ENCODE results near the gene ZNF124.
A peak's percentile ranks its signal among the peaks of the same experiment; 100 is the strongest.

ZNF124 gene

GRCh38 chr1:247115545-247115944, 56.3 kb downstream of the ZNF124 start:
- peak in 1 of 42 donors; percentile 31 for DNase-seq
- intact Hi-C loops (cut with DNase I), result no loop called here

- intact Hi-C loops (cut with DNase I), result no loop called here
- DNase-seq, result peak in 1 of 42 donors; percentile 37
Measured at GRCh38 chr1:247115141-247115510, 56.7 kb downstream of the ZNF124 start.

DNA sequence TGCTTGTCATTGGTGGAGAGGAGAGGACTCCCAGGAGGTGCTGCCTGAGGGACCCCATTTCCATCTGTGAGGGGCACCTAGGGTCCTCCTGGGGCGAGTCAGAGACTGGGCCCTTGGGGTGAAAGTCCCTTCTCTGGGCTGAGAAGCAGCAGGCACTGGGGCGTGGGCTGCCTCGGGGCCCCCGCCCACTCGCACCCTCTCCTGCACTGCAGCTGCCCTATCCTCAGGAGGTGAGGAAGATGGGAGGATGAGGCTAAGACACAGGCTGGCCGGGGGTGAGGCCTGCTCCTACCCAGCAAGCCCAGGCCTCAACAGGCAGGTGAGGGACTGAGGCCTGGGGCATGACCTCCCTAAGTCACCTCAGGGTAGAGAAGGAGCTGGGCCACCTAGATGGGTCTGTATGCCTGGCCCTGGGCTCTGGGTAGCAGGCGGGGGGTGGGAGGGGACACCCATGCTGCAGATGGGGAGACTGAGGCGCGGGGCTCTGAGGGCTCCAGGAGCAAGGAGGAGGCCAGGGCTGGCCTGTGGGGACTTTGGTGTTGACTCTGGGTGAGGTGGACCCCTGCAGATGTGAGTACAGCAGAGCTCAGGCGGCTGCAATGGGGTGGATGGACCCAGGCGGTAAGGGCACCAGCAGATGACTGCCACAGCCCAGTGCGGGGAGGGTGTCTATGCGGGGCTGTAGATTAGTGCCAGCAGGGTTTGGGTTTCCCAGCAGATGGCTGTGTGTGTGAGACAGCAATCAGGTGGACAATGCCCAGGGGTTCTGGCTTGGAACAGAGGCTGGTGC, 57.3 kb downstream of the ZNF124 start:
- intact Hi-C loops (cut with DNase I), result no loop called here
- peak in 1 of 42 donors; percentile 31 for DNase-seq

- peak in 1 of 42 donors; percentile 37 for DNase-seq
- intact Hi-C loops (cut with DNase I), result no loop called here
Measured at GRCh38 chr1:247113733-247114271, 58.0 kb downstream of the ZNF124 start.

DNA sequence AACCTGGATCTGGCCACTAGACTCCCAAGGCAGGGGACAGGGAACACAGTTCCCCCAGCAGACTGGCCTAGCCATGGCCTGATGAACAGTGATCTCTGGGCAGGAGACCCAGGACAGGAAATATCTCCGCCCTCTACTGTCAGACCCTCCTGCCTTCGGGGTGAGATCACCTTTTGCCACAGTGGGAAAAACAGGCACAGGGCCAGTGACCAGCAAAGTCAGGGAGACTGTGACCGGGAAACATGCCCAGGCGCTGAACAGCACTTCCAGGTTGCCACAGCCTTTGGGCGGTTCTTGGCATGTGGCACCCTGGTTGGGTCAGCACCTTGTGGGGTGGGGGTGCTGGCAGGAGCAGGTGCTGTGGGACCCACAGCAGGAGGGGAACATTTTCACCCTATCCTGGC, 58.7 kb downstream of the ZNF124 start:
- intact Hi-C loops (cut with DNase I), result no loop called here
- peak in 1 of 42 donors; percentile 43 for DNase-seq

GRCh38 chr1:247112479-247112781, 59.4 kb downstream of the ZNF124 start:
- intact Hi-C loops (cut with DNase I), result no loop called here
- DNase-seq, result no peak

GRCh38 chr1:247111700-247112478, 59.9 kb downstream of the ZNF124 start:
- peak in 37 of 42 donors; percentile 27 to 82 (median 57) for DNase-seq
- intact Hi-C loops (cut with DNase I), result no loop called here

DNA sequence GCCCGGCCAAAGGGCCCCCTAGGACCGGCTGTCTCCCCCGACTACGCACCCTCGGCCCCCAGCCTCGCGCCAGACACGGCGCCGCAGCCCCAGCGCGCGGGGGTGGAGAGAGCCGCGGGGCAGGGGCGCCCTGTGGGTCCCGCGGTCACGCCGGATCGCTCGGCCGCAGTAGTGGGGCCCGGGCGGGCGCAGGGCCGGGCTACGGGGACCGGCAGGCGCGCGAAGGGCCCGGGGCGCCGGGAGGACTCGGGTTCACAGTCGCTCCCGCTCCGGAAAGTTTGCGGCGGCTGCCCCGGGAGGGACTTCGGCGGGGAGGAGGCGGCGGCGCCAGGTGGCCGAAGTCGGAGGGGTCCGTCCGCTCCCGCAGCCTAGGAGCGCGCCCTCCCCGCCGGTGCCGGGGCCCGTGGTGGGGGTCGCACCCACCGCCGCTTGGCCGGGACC, 60.5 kb downstream of the ZNF124 start:
- DNase-seq, result peak in 2 of 42 donors; percentile 7 to 34

DNA sequence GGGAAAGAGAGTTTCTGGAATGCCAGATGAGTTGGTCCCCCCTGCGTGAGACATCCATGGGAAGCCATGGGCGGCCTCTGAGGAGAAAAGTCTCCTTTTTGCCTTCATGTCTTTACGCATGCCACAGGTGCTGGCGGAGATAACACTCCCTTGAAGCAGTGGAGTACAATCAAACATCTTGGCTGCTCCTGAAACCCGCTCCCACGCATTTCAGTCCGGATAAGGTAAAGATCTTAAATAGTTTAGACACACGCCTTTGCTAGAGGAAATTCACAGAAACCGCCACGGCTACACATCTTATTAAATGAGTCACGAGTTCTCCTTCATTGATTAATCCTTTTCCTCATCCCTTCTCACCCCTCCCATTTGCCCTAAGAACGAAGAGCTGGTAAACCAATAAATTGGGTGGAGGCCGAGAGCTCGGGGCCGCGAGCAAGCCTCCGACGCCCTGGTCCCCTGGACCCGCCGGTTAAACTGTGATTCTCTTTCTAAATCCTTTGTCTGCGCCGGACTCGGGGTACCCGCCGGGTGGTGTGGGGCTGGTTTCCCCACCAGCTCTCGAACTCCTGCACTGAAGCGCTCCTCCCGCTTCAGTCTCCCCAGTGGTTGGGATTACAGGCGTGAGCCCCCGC, 61.1 kb downstream of the ZNF124 start:
- peak in 30 of 42 donors; percentile 23 to 79 (median 48) for DNase-seq
- intact Hi-C loops (cut with DNase I), result no loop called here

More for the DNA sequence above, 60.5 kb downstream of the ZNF124 start:
- intact Hi-C loops (cut with DNase I), result no loop called here

GRCh38 chr1:247107694-247108093, 64.1 kb downstream of the ZNF124 start:
- intact Hi-C loops (cut with DNase I), result loop anchor here (10.0 kb wide), 1 partner anchor 173 kb away; the partner anchor contains the start of gene AHCTF1
- peak in 1 of 42 donors; percentile 18 for DNase-seq

- intact Hi-C loops (cut with DNase I), result loop anchor here (10.0 kb wide), 1 partner anchor 171 kb away; the partner anchor contains the start of gene AHCTF1
Measured at GRCh38 chr1:247105966-247106365, 65.9 kb downstream of the ZNF124 start.

More at GRCh38 chr1:247105966-247106365, 65.9 kb downstream of the ZNF124 start:
- DNase-seq, result no peak

All from head of caudate nucleus (tissue), 42 donors.